NCI-H2107 treated with DMSO at 0.1 percent for 48 hours (cell line): Measurements from ENCODE around the gene DZANK1.
"Not testable (repeated sequence)": the region's sequence is repeated elsewhere in the genome, so short reads cannot be mapped to it uniquely, and the experiment has no call there.

Experiments used
- DNase-seq: peaks from one replicate; lab custom pipeline; 2025; ENCODE audit not compliant: unreplicated experiment; lab: John Stamatoyannopoulos, UW

DZANK1 gene

GRCh38 chr20:18380908-18381529 is 85.8 kb downstream of the DZANK1 start:
- no peak for DNase-seq

- DNase-seq = no peak
Observed at GRCh38 chr20:18377896-18378481, 88.8 kb downstream of the DZANK1 start.

GRCh38 chr20:18375551-18375950 is 91.3 kb downstream of the DZANK1 start:
- not testable (repeated sequence) for DNase-seq

GRCh38 chr20:18372296-18372695 is 94.5 kb downstream of the DZANK1 start:
- no peak for DNase-seq

DNA sequence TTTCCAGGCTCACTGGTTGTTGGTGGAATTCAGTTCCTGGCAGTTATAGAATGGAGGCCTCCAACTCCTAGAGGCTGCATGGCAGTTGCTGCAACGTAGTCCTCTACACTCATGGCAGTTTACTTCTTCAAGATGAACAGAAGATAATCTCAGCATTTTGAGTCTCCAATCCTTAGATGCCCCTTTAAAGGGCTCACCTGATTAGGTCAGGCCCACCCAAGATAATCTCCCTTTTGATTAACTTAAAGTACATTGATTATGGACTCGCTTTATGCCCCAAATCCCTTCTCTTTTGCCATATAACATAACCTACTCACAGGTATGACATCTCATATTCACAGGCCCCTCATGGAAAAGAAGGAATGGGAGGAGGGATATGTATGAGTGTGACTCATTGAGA is 102.1 kb downstream of the DZANK1 start:
- DNase-seq = no peak

- DNase-seq = no peak
Observed at GRCh38 chr20:18363708-18364107, 103.1 kb downstream of the DZANK1 start.

GRCh38 chr20:18362916-18363315 is 103.9 kb downstream of the DZANK1 start:
- no peak for DNase-seq

DNA sequence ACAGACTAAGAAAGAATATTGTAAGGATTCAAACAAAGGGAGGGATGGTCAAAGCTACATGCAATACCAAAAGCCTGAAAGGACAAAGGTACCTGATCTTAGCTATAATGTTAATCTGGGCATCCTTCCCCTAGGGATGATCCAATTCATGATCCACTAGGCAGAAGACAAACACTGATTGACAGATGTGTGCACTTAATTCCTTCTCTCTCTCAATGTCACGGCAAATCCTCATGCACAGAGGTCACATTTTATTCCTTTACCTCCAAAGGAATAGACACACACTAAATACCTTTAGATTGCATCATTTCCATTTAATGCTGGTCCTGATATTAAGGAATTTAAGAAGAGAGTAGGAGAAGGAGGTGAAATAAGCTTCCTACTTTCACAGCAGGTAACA is 105.2 kb downstream of the DZANK1 start:
- no peak for DNase-seq

GRCh38 chr20:18360635-18361034 is 106.2 kb downstream of the DZANK1 start:
- DNase-seq = no peak

DNA sequence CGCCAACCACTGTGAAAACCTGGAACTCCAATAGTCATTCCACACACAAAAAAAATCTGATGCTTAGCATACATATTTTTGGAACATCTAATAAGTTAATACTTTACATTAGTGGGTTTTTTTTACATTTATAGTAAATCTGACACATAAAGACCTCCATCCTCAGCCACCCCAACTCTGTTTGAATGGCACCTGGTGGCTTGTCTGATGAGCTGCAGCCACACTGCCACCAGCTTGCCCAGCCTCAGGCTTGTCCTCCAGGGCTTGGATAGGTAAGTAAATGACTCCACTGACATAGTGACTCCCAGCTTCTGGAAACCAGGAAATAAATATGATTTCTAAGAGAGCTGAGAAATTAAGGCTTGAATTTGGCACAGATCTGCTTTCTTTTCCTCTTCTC is 107.0 kb downstream of the DZANK1 start:
- no peak for DNase-seq

DNA sequence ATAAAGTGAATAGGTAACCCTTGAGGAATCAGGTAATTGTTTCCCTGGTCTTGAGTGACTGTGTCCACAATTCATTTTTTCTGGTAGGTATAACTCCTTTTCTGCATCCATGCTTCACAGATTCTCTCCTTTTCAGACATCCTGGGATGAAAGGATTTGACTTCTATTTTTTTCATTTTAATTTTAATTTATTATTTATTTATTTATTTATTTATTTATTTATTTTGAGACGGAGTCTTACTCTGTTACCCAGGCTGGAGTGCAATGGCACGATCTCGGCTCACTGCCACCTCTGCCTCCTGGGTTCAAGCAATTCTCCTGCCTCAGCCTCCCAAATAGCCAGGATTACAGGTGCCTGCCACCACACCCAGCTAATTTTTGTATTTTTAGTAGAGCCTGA is 117.1 kb downstream of the DZANK1 start:
- DNase-seq = not testable (repeated sequence)
